NCI-H446 (cell line): ENCODE data around the gene SPTB.

Experiments
- DNase-seq, 2 experiments: peaks; one replicate each; lab custom pipeline; 2025; lab: John Stamatoyannopoulos, UW

Gene SPTB

DNA sequence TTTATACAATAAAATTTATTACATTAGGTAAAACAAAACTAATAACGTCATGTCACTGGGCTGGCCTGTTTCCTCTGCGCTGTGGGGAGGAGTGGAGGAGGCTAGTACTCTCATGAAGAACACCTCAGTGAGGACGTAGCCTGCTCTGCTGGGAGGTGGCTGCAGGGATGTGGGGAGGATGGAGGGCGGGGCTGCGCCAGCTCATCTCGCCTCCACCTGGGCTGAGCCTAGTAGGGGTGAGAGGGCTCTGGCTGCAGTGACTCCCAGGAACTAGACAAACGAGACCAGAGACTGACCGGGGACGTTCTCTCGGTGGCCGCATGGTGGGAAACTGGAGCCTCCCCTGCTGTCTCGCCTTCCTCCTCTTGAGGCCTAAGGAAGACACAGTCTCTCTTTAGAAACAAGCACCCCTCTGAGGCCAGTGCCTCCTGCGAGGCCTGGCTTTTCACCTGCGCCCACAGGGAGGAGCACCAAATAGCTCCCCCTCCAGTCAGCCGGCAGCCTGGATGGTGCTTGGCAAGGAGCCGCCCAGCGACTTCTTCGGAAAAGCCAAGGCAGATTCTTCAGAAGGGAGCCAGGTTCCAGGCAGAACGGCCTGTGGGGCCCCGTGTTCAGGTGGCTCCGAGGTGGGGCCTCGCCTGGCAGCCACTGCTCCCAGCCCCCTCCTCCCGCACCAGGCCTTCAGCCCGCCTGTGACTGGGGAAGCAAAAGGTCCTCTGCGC, 113.1 kb downstream of the SPTB start:
- no peak for DNase-seq

DNA sequence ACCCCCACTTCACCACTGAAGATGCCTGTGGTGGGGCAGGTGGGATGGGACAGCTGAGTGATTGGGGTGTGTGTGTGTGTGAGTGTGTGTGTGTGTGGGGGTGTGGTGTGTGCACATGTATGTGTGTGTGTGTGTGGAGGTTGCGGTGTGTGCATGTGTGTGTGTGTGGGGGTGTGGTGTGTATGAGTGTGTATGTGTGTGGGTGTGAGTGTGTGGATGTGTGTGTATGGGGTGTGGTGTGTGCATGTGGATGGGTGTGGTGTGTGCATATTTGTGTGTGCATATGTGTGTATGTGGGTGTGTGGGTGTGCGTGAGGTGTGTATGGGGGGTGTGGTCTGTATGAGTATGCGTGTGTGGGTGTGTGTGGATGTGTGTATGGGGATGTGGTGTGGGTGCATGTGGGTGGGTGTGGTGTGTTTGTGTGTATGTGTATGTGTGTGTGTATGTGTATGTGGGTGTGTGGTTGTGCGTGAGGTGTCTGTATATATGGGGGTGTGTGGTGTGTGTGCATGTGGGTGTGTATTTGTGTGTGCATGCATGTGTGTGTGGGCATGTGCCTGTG, 113.9 kb downstream of the SPTB start:
- DNase-seq, result no peak

GRCh38 chr14:64764641-64765520, 114.8 kb downstream of the SPTB start:
- peak; percentile 87 for DNase-seq

- DNase-seq, result peak; percentile 10 to 52
Observed at GRCh38 chr14:64763801-64764621, 115.7 kb downstream of the SPTB start.

GRCh38 chr14:64763085-64763782, 116.5 kb downstream of the SPTB start:
- DNase-seq, result no peak

GRCh38 chr14:64762044-64763034, 117.4 kb downstream of the SPTB start:
- DNase-seq, result peak; percentile 55 to 79

DNA sequence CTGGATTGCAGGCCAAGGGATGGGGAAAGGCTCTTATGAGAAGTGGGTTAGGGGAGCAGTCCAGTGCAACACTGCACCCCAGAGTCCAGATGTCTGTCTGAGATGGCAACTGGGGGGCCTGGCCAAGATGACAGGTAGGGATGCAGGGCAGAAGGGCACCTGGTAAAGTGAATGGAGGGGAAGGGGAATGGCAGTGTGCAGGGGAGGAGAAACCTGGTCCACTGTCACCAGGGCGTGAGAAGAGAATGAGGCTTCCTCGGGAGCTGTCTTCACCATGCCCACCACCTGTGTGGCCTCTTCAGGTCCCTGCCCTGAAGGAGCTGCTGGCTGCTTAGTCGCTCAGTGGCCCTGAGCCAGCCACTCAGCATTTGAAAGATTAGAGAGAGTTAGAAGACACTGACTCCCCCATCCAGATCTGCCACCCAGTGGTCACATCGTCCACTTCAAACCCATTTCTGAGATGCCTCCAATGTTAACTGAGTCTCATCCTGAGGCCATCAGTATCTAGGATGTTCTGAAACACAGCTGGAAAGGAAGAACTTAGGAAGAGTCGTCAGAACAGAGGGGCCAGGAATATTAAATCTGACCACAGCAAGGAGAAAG, 118.2 kb downstream of the SPTB start:
- no peak for DNase-seq

GRCh38 chr14:64760916-64761315, 118.8 kb downstream of the SPTB start:
- peak in 1 of 2 experiments; percentile 40 for DNase-seq

GRCh38 chr14:64760146-64760755, 119.5 kb downstream of the SPTB start:
- DNase-seq, result peak; percentile 6 to 39

DNA sequence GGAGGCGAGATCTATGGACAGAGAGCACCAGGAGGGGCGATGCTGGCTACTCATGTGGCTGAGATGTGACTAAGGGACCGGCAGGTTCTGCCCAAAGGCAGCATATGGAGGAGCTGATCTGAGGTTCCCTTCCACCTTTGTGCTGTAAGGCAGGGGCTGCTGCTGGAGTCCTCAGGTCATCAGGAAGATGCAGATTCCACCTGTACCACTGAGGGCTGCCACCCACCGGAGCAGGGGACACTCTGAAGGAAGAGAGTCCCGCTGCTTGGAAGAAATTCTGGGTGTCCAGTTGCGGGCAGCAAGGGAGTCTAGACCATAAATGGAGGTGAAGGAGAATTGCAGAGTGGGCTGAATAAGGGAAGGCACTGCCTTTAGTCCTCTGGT, 120.2 kb downstream of the SPTB start:
- no peak for DNase-seq

DNA sequence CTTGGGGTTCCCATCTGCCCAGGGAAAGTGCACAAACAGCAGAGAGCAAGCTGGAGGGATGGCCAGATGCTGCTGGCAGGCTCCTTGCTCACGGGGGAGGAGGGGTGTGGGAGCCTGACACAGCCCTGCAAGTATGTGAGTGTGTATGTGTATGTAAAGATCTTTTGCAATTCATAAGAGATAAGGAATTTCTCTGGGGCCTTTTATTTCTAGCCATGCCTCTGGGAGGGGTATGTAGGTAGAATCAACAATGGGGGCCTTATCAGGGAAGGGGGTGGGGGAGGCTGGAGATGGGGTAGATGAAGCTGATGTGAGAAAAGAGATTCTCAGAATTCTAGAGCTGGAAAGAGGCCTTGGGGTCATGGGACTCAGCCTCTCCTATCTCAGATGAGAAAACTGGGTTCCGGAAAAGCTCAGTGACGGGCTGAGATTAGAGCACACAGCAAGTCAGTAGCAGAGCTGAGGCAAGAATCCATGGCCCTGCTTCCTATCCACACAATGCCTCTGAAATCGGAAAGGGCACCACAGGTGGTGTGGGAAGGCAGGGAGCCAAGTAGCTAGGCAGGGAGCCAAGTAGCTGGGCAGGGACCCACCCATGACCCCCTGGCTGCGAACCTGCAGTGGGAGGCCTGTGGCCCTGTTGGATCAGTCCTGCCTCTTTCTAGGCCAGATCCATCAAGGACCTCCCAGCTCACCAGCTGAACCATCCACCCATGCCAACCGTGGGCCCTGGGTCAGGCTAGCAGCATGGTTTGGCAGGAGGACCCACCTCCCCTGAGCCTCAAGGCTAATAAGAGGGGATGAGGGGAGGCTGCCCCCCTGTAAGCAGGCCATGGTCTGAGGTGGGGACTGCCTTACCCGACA, 120.8 kb downstream of the SPTB start:
- DNase-seq, result peak in 1 of 2 experiments; percentile 32

DNA sequence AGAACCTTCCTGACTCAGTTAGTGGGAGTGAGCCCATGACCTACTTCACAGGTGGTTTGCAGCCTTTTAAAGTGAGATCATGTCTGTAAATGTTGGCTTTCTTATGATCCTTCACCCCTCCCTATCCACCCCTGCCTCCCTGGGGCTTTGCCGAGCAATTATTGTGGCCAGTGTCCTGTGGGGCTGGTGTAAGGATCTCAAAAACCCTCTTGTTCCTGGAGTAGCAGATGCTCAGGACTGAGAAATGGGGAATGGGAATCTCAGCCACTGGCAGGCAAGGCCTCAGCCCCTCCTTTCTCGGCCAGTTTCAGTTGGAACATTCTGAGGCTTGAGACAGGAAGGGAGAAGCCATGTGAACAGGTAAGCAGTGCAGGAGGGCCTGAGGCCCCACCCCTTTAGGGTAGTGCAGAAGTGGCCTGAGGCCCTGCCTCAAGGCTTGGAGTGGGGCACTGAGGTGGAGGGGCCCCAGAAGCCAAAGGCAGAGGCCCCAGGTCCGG, 121.6 kb downstream of the SPTB start:
- DNase-seq, result no peak

- DNase-seq, result no peak
Observed at GRCh38 chr14:64757601-64758000, 122.1 kb downstream of the SPTB start.

GRCh38 chr14:64756712-64757111, 123.0 kb downstream of the SPTB start:
- no peak for DNase-seq

DNA sequence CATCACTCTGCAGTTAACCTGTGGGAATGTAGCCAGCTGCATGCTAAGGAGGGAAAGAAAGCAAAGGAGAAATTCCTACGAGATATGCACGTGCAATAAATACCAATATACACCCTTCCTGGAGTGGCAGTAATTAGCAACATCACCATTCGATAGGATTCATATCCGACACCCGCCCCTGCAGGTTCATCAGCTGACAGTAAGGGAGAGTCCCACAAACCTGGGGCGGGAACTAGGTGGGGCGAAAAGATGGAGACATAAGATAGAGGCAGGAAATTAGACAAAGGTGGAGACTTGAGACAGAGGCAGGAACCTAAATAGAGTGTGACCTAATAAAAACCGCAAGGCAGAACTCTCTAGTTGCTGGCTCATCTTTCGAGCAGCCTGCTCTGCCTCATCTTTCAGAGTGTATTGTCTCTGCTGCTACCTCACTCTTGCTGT, 123.9 kb downstream of the SPTB start:
- DNase-seq, result no peak

- DNase-seq, result no peak
Observed at GRCh38 chr14:64754685-64755084, 125.0 kb downstream of the SPTB start.

GRCh38 chr14:64753999-64754398, 125.7 kb downstream of the SPTB start:
- DNase-seq, result no peak

DNA sequence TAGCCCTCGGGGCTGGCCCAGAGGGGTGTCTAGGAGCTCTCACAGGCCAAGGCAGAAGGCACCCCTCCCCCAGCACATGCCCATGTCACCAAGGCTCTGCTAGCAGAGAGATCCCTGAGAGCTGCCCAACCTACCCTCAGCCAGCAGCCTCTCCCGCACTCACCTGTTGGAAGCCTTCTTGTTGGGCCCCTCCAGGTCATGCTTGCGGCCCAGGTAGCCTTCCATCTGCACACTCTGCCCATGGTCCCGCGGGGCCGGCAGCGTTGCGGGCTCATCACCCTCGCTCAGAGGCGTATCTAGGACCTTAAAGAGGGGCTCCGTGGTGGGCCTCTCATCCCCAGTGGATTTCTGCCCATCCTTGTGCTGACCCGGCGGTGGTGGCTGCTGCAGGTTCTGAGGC, 126.3 kb downstream of the SPTB start:
- no peak for DNase-seq
